Mesothelial cell of epicardium (in vitro differentiated cells): ENCODE data around the gene CCDC175. TPM values are rescaled to one million over a fixed set of nuclear protein-coding genes. Genes with fewer than 3 reads are reported as not detected.

ENCODE experiments used
- DNase-seq, 2 experiments: peaks; one replicate each; pipeline ENCODE4 v3.0.0; 2021; ENCODE audit warnings: low spot score in 2 of 2; ENCODE audit not compliant: unreplicated experiment in 2 of 2
- H3K27ac Mint-ChIP-seq: 2 replicates; pipeline ENCODE4 v1.8.0; 2021; ENCODE audit warnings: mixed read lengths
- H3K27me3 Mint-ChIP-seq: 2 replicates; pipeline ENCODE4 v1.8.0; 2021; ENCODE audit warnings: low read depth, mixed read lengths
- H3K36me3 Mint-ChIP-seq: 2 replicates; pipeline ENCODE4 v1.8.0; 2021; ENCODE audit warnings: mixed read lengths
- H3K4me1 Mint-ChIP-seq: 2 replicates; pipeline ENCODE4 v1.8.0; 2021; ENCODE audit warnings: mixed read lengths
- H3K4me3 Mint-ChIP-seq: 2 replicates; pipeline ENCODE4 v1.8.0; 2021; ENCODE audit warnings: mild to moderate bottlenecking, moderate library complexity, mixed read lengths
- H3K9me3 Mint-ChIP-seq: 2 replicates; pipeline ENCODE4 v1.8.0; 2021; ENCODE audit warnings: mixed read lengths
- total RNA-seq: library from RNA; stranded (reverse); gene quantifications from 3 replicates; pipeline ENCODE4 v1.2.1, GENCODE V29; 2021
- TF ChIP-seq, protein P1 (sequence below): fragments of 200-600 bp; sonication (generic); IDR thresholded peaks from one replicate; pipeline ENCODE4 v1.5.0; 2021; ENCODE audit warnings: antibody characterized with exemption; ENCODE audit not compliant: unreplicated experiment

The CCDC175 gene
- total RNA-seq, 1 donor from 2014 or later = 0.16 TPM

DNA sequence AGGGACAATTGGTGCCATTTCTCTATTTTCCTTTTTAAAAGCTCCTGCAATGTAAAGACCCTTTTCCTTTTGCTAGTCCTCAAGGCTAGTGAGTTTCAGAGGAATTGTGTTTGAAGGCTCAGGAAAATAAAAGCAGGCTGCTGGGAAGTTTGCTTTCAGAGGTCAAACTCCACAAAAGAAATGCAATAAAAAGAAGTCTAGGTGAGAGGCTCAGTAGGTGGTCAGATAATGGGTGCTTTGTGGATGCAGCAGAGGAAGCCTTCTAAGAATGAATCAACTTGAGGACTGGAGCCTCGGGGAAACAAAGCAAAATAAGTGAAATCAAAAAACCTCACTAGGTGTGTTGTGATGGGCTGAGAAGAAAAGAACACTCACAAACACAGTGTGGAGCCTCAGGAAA is 10.3 kb downstream of the CCDC175 start:
- Mint-ChIP-seq H3K4me3 (no peak overlapping the region), H3K9me3 (peaks cover 5% of the 10 kb centered on the region), H3K27me3 (peaks cover 28% of the 10 kb centered on the region), H3K27ac (no peak overlapping the region), H3K36me3 (no peaks in the 10 kb centered on the region), H3K4me1 (peaks cover 3% of the 10 kb centered on the region)
- DNase-seq = no peak
- TF ChIP-seq, protein P1, sequence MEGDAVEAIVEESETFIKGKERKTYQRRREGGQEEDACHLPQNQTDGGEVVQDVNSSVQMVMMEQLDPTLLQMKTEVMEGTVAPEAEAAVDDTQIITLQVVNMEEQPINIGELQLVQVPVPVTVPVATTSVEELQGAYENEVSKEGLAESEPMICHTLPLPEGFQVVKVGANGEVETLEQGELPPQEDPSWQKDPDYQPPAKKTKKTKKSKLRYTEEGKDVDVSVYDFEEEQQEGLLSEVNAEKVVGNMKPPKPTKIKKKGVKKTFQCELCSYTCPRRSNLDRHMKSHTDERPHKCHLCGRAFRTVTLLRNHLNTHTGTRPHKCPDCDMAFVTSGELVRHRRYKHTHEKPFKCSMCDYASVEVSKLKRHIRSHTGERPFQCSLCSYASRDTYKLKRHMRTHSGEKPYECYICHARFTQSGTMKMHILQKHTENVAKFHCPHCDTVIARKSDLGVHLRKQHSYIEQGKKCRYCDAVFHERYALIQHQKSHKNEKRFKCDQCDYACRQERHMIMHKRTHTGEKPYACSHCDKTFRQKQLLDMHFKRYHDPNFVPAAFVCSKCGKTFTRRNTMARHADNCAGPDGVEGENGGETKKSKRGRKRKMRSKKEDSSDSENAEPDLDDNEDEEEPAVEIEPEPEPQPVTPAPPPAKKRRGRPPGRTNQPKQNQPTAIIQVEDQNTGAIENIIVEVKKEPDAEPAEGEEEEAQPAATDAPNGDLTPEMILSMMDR = no peak

DNA sequence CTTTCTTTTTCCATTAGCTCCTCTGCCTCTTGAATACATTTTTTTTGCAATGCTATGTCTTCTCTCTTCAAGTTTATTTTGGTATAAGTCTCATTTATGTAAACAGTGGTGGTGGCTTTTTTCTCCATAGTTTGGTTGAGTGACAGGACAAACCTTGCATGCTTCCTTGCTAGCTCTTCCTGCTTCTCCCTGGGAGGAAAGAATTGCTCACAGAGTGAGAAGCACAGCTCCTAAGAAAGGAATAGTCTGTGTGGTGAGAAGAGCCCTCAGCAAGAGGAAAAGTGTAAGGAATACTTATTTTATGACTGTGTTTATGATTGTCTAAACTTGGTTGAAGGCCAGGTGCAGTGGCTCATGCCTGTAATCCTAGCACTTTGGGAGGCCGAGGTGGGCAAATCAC is 11.5 kb downstream of the CCDC175 start:
- Mint-ChIP-seq H3K27ac (no peak overlapping the region), H3K4me3 (no peak overlapping the region), H3K9me3 (peaks cover 5% of the 10 kb centered on the region), H3K4me1 (peaks cover 3% of the 10 kb centered on the region), H3K36me3 (no peaks in the 10 kb centered on the region), H3K27me3 (peaks cover 28% of the 10 kb centered on the region)
- TF ChIP-seq, protein P1 = no peak
- no peak for DNase-seq

DNA sequence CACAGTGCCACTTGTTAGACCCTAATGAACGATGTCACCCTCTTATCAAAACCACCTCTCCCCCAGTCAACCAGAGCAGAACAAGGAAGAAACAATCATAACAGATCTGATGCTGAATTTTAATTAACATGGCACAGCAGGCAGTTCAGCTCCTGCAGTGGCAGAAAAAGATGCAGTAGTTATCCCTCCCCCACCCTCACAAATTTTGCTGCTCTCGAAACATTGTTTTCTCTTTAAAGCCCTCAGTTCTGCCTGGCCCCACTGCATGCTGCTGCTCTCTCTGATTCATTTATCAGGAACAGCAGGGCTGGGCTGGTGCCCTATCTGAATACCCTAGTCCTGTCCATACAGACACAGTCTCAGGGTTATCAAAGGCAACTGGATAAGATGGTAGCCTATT is 12.2 kb downstream of the CCDC175 start:
- Mint-ChIP-seq H3K4me3 (no peak overlapping the region), H3K27me3 (peaks cover 28% of the 10 kb centered on the region), H3K9me3 (peaks cover under 1% of the 10 kb centered on the region), H3K36me3 (no peaks in the 10 kb centered on the region), H3K27ac (no peak overlapping the region), H3K4me1 (peaks cover 3% of the 10 kb centered on the region)
- TF ChIP-seq, protein P1 = no peak
- DNase-seq = no peak

DNA sequence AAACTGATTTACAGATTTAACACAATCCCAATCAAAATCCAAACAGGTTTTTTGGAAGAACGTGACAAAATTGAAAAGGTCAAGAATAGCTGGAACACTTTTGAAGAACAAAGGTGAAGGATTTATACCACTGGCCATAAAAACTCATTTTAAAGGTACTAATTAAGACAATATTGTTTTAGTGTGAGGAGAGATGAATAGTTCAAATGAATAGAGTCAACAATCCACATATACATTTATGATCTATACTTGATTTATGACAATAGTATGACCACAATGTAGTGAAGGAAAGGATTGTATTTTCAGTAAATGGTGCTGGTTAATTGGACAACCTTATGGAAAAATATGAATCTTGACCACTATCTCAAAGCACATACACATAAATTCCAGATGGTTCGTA is 29.3 kb downstream of the CCDC175 start:
- Mint-ChIP-seq H3K36me3 (no peaks in the 10 kb centered on the region), H3K9me3 (peaks cover 26% of the 10 kb centered on the region), H3K4me3 (no peak overlapping the region), H3K27ac (no peak overlapping the region), H3K27me3 (no peaks in the 10 kb centered on the region), H3K4me1 (no peaks in the 10 kb centered on the region)
- DNase-seq = no peak
- TF ChIP-seq, protein P1 = no peak

DNA sequence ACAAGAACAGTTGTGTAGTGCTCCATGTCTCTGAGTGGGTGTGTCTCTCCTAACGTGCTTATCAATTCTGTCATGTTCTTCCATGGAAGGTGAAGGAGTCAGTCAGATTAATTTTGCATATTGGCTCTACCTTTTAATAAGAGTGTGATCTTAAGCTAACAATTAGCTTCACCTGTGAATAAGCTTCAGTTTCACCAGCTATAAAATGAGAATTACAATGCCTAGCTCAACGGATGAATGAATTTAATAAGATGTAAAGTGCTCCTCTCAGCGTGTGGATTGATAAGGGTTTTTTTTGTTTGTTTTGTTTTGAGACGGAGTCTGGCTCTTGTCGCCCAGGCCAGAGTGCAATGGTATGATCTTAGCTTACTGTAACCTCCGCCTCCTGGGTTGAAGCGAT is 32.7 kb downstream of the CCDC175 start:
- Mint-ChIP-seq H3K9me3 (peaks cover 10% of the 10 kb centered on the region), H3K4me1 (peaks cover 2% of the 10 kb centered on the region), H3K27me3 (no peaks in the 10 kb centered on the region), H3K36me3 (no peaks in the 10 kb centered on the region), H3K27ac (no peak overlapping the region), H3K4me3 (no peak overlapping the region)
- no peak for DNase-seq
- TF ChIP-seq, protein P1 = no peak

DNA sequence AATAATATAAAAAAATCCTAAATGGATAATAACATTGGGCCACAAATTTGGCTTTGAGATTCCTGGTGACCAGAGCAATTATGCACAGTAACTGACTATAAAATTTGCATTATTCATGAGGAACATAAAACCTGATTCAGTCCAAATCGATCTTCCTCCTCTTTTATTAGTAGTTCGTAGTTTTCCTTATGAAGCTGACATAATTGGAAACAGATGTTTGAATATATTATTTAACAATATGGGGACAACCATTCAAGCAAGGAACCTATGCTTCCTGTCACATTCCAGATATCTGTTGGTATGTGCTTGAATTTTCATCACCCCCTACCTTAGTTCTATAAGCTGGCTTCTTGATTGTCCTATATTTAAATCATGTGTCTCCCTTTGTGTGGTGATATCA is 34.9 kb downstream of the CCDC175 start:
- Mint-ChIP-seq H3K9me3 (no peaks in the 10 kb centered on the region), H3K4me1 (peaks cover 6% of the 10 kb centered on the region), H3K27me3 (no peaks in the 10 kb centered on the region), H3K4me3 (no peak overlapping the region), H3K27ac (no peak overlapping the region), H3K36me3 (no peaks in the 10 kb centered on the region)
- no peak for DNase-seq
- TF ChIP-seq, protein P1 = no peak
